Endodermal cell (in vitro differentiated cells): ENCODE results near the gene NR5A1. TPM values are rescaled to one million over a fixed set of nuclear protein-coding genes. Genes with fewer than 3 reads are reported as not detected.

ENCODE experiments used
- DNase-seq: peaks from one replicate; pipeline ENCODE4 v3.0.0-alpha.2; 2017
- H3K27ac ChIP-seq: 2 replicates; pipeline ENCODE4 v1.5.1; 2013; ENCODE audit warnings: mild to moderate bottlenecking, low read depth, low read length, moderate library complexity
- H3K27me3 ChIP-seq: 2 replicates; pipeline ENCODE4 v1.6.1; 2013; ENCODE audit warnings: mild to moderate bottlenecking, low read length, moderate library complexity; ENCODE audit not compliant: insufficient read depth, control insufficient read depth, poor library complexity, severe bottlenecking
- H3K36me3 ChIP-seq: 2 replicates; pipeline ENCODE4 v1.7.0; 2013; ENCODE audit warnings: mild to moderate bottlenecking, low read length, moderate library complexity; ENCODE audit not compliant: control insufficient read depth, insufficient read depth
- H3K4me1 ChIP-seq: one replicate; pipeline ENCODE4 v1.7.0; 2013; ENCODE audit warnings: low read length; ENCODE audit not compliant: control insufficient read depth, insufficient read depth
- H3K4me3 ChIP-seq: 2 replicates; pipeline ENCODE4 v1.5.1; 2013; ENCODE audit warnings: mild to moderate bottlenecking, low read length, moderate library complexity
- H3K9ac ChIP-seq: 2 replicates; pipeline ENCODE4 v1.6.1; 2013; ENCODE audit warnings: mild to moderate bottlenecking, low read length, moderate library complexity; ENCODE audit not compliant: poor library complexity, severe bottlenecking; ENCODE audit errors: extremely low read depth
- H3K9me3 ChIP-seq: 2 replicates; pipeline ENCODE4 v1.6.1; 2013; ENCODE audit warnings: mild to moderate bottlenecking, low read length, moderate library complexity; ENCODE audit not compliant: control insufficient read depth
- H3K27ac Mint-ChIP-seq: 2 replicates; pipeline ENCODE4 v1.8.0; 2020; ENCODE audit warnings: mixed read lengths
- H3K27me3 Mint-ChIP-seq: 2 replicates; pipeline ENCODE4 v1.8.0; 2021; ENCODE audit warnings: mild to moderate bottlenecking, mixed read lengths; ENCODE audit not compliant: insufficient read depth
- H3K36me3 Mint-ChIP-seq: 2 replicates; pipeline ENCODE4 v1.8.0; 2020; ENCODE audit warnings: low read depth, mixed read lengths
- H3K4me1 Mint-ChIP-seq: 2 replicates; pipeline ENCODE4 v1.8.0; 2020; ENCODE audit warnings: mixed read lengths
- H3K4me3 Mint-ChIP-seq: 2 replicates; pipeline ENCODE4 v1.8.0; 2020; ENCODE audit warnings: mild to moderate bottlenecking, moderate library complexity, mixed read lengths
- H3K9me3 Mint-ChIP-seq: 2 replicates; pipeline ENCODE4 v1.8.0; 2020; ENCODE audit warnings: mild to moderate bottlenecking, mixed read lengths
- WGBS, 2 experiments: methylation state at CpG; one replicate each; pipeline versions ENCODE4 v1.1.5 to v1.1.7; 2013; ENCODE audit warnings: missing lambda C conversion rate in 2 of 2, mixed read lengths in 1 of 2; ENCODE audit not compliant: insufficient coverage in 1 of 2, insufficient read length in 1 of 2; 5-methylcytosine and 5-hydroxymethylcytosine counted together
- total RNA-seq, 2 donors: library from RNA; stranded (reverse); fragmentation: NEBNext Ultra II Directional in 1 of 2; extraction: Animal tissue kit (Norgen Biotek cat#: 25700) in 1 of 2; gene quantifications; 2 replicates in 1 of 2; 3 replicates in 1 of 2; pipeline ENCODE4 v1.2.1, GENCODE V29; 2021
- TF ChIP-seq, protein P1 (sequence below): fragments of 200-600 bp; sonication (generic); conservative IDR thresholded peaks from 2 replicates; pipeline ENCODE4 v1.5.0; 2021; ENCODE audit warnings: antibody characterized with exemption, mild to moderate bottlenecking

Gene NR5A1
- total RNA-seq, 2 donors from 2014 or later: 0.37 TPM; not detected in 1

DNA sequence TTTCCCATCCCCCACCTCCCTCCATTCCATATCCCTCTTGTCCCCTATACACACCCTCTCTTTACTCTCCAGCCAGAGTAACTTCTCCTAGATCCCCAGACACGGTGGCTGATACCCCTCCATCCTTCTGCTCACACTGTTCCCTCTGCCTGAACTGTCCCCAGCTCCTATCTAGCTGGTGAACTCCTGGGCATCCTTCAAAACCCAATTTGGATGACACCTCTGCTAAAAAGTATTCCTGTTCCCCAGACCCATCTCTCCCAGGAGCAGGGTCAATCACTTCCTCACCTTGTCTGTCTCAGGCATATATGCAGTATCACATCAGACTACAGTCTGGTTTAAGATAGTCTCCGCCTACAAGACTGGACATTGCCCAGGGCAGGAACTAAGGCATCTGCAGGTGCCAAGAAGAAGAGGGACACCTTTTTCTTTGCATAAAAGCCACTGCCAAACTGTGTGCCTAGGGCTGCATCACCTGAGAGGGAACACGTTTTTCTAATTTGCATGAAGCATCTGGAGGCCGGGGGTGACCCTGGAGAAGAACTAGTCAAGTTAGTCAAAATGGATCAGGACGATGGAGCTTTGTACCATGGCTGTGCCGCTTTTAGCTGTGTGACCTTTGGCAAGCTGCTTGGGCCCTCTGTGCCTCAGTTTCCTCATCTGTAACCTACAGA is 27.1 kb downstream of the NR5A1 start:
- no peaks in the 10 kb centered on the region for H3K9me3 Mint-ChIP-seq
- H3K36me3 Mint-ChIP-seq: no peaks in the 10 kb centered on the region
- no peak for DNase-seq
- H3K4me3 ChIP-seq: no peak overlapping the region
- TF ChIP-seq, protein P1, sequence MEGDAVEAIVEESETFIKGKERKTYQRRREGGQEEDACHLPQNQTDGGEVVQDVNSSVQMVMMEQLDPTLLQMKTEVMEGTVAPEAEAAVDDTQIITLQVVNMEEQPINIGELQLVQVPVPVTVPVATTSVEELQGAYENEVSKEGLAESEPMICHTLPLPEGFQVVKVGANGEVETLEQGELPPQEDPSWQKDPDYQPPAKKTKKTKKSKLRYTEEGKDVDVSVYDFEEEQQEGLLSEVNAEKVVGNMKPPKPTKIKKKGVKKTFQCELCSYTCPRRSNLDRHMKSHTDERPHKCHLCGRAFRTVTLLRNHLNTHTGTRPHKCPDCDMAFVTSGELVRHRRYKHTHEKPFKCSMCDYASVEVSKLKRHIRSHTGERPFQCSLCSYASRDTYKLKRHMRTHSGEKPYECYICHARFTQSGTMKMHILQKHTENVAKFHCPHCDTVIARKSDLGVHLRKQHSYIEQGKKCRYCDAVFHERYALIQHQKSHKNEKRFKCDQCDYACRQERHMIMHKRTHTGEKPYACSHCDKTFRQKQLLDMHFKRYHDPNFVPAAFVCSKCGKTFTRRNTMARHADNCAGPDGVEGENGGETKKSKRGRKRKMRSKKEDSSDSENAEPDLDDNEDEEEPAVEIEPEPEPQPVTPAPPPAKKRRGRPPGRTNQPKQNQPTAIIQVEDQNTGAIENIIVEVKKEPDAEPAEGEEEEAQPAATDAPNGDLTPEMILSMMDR: no peak
- H3K27me3 Mint-ChIP-seq: peaks cover 68% of the 10 kb centered on the region
- peaks cover 43% of the 10 kb centered on the region for H3K27me3 ChIP-seq
- H3K9ac ChIP-seq: no peak overlapping the region
- H3K4me1 ChIP-seq: no peaks in the 10 kb centered on the region
- no peaks in the 10 kb centered on the region for H3K9me3 ChIP-seq
- H3K27ac Mint-ChIP-seq: no peak overlapping the region
- H3K27ac ChIP-seq: no peak overlapping the region
- no peak overlapping the region for H3K4me3 Mint-ChIP-seq
- H3K4me1 Mint-ChIP-seq: peaks cover 2% of the 10 kb centered on the region
- H3K36me3 ChIP-seq: no peaks in the 10 kb centered on the region
- WGBS, 2 experiments: 74 to 76% methylated on average over 6 of the region's 6 CpGs

DNA sequence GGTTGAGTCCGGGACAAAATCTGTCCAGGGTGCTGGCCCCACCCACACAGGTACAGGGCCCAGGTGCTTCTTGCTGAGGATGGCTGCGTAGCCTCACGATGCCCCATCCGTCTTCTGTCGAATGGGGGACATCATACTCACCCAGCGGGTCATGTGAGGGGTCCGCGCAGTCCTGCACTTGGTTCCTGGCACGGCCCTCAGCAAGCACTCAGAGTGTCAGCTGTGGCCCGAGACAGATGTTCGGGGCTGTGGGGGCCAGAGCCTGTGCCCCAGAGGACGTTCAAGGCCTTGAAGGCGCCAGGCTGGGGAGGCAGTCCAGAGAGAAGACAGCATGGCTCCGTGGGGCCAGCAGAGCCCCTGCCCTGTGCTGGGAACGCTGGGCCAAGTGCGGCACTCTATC is 27.8 kb downstream of the NR5A1 start:
- H3K36me3 Mint-ChIP-seq: no peaks in the 10 kb centered on the region
- Histone ChIP-seq H3K36me3 (no peaks in the 10 kb centered on the region), H3K4me3 (no peak overlapping the region), H3K4me1 (no peaks in the 10 kb centered on the region), H3K9me3 (no peaks in the 10 kb centered on the region), H3K9ac (no peak overlapping the region), H3K27ac (no peak overlapping the region), H3K27me3 (peaks cover 43% of the 10 kb centered on the region)
- no peak overlapping the region for H3K4me3 Mint-ChIP-seq
- TF ChIP-seq, protein P1: no peak
- H3K9me3 Mint-ChIP-seq: no peaks in the 10 kb centered on the region
- 91 to 93% methylated on average over 10 to 16 of the region's 16 CpGs for WGBS, 2 experiments
- no peak for DNase-seq
- peaks cover 66% of the 10 kb centered on the region for H3K27me3 Mint-ChIP-seq
- H3K27ac Mint-ChIP-seq: no peak overlapping the region
- H3K4me1 Mint-ChIP-seq: peaks cover 2% of the 10 kb centered on the region

DNA sequence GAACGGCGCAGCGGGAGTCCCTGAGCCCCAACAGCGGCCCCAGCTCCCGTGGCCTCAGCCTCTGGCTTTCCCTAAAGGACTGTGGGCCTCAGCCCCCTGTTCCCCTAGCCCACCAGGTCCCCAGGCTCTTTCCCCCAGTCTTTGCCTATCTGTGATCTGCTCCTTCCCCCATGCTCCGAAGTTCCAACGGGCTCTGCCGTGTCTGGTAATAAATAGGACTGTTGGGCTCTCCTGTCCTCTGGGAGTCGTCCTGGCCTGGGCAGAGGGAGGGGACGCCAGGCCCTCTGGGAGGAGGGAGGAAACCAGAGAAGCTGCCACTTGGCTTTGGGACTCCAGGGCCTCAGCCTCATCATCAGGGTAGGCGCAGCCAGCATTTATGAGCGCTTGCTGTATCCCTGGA is 28.8 kb downstream of the NR5A1 start:
- DNase-seq: peak; percentile 73
- peaks cover 43% of the 10 kb centered on the region for H3K27me3 ChIP-seq
- no peaks in the 10 kb centered on the region for H3K36me3 ChIP-seq
- H3K9me3 ChIP-seq: no peaks in the 10 kb centered on the region
- H3K4me3 ChIP-seq: no peak overlapping the region
- H3K27ac ChIP-seq: no peak overlapping the region
- Mint-ChIP-seq H3K27me3 (peaks cover 63% of the 10 kb centered on the region), H3K9me3 (no peaks in the 10 kb centered on the region), H3K27ac (no peak overlapping the region), H3K36me3 (no peaks in the 10 kb centered on the region), H3K4me3 (peak overlapping the region; percentile 43), H3K4me1 (peaks cover 2% of the 10 kb centered on the region)
- H3K4me1 ChIP-seq: no peaks in the 10 kb centered on the region
- no peak overlapping the region for H3K9ac ChIP-seq
- TF ChIP-seq, protein P1: no peak
- WGBS, 2 experiments: 52 to 67% methylated on average over 3 to 12 of the region's 12 CpGs
